Testis (tissue), 3 donors: Measurements from ENCODE around the gene ZNF487. TPM values are rescaled to one million over a fixed set of nuclear protein-coding genes. Genes with fewer than 3 reads are reported as not detected.

Experiments
- DNase-seq: peaks from one replicate; pipeline ENCODE4 v3.0.0-alpha.2; 2019
- H3K27ac ChIP-seq, 2 donors: fragments of 200-600 bp; sonication (generic); one replicate each; pipeline ENCODE4 v1.5.1; 2019
- H3K27me3 ChIP-seq: fragments of 200-600 bp; sonication (generic); one replicate; pipeline ENCODE4 v1.5.1; 2019
- H3K36me3 ChIP-seq: fragments of 200-600 bp; sonication (generic); one replicate; pipeline ENCODE4 v1.5.1; 2017; ENCODE audit warnings: low read depth; ENCODE audit errors: missing control alignments
- H3K4me1 ChIP-seq: fragments of 200-600 bp; sonication (generic); one replicate; pipeline ENCODE4 v1.5.1; 2019
- H3K4me3 ChIP-seq, 2 donors: fragments of 200-600 bp; sonication (generic); one replicate each; pipeline ENCODE4 v1.5.1; 2017 to 2019
- H3K9me3 ChIP-seq: fragments of 200-600 bp; sonication (generic); one replicate; pipeline ENCODE4 v1.5.1; 2017
- POLR2A ChIP-seq: fragments of 450-650 bp; IDR thresholded peaks from one replicate; pipeline ENCODE4 v1.6.1; 2017; ENCODE audit warnings: antibody characterized with exemption, mild to moderate bottlenecking, moderate library complexity
- WGBS, 2 donors: methylation state at CpG; one replicate each; pipeline ENCODE4 v1.1.5; 2018; 5-methylcytosine and 5-hydroxymethylcytosine counted together
- intact Hi-C: fragments of 100-400 bp; cut with DNase I; formaldehyde crosslinking; loops from one replicate; pipeline ENCODE4 v1.15.1; 2023; ENCODE audit warnings: low total_unique reads
- polyA plus RNA-seq: library from polyadenylated mRNA; stranded (reverse); fragments of 350-450 nt; fragmentation: Illumina TruSeq; extraction: RNeasy Lipid Tissue Mini Kit (QIAGEN cat#74804); gene quantifications from one replicate; pipeline ENCODE4 v1.2.3, GENCODE V29; 2014; ENCODE audit warnings: low read depth, low replicate concordance; ENCODE audit not compliant: insufficient read depth
- small RNA-seq, 2 donors: library from RNA; depleted of rRNA; stranded (forward); fragments of <200 nt; gene quantifications; one replicate each; pipeline ENCODE3, GENCODE V24; 2016
- total RNA-seq, 2 donors: library from RNA; depleted of rRNA; stranded (reverse); fragments of >200 nt; gene quantifications; one replicate each; pipeline ENCODE4 v1.2.3, GENCODE V29; 2016
- TF ChIP-seq, protein P1 (sequence below), 3 experiments: fragments of 450-650 bp in 2 of 3; fragments of 200-600 bp in 1 of 3; sonication (generic) in 1 of 3; IDR thresholded peaks; one replicate each; pipeline ENCODE4 v1.5.1; 2016 to 2019; ENCODE audit warnings: antibody characterized with exemption in 3 of 3, mild to moderate bottlenecking in 2 of 3, moderate library complexity in 1 of 3

The ZNF487 gene
- total and polyA plus RNA-seq, 3 donors from 2014 or later, result 22.8 to 46.2 (median 43.1) TPM

DNA sequence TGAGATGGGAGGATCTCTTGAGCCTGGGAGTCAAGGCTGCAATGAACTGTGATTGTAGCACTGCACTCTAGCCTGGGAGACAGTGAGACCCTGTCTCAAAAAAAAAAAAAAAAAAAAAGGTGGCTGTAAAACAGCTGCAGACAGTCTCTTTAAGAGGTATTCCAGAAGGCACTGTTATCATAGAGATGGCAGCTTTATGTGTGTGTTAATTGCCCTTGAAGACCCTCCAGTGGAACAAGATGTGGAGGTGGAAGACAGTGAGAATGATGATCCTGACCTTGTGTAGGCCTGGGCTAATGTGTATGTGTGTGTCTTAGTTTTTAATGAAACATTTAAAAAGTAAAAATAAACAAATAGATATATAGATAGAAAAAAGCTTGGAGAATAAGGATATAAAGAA lies 66.0 kb downstream of the ZNF487 start:
- no peak for TF ChIP-seq POLR2A
- TF ChIP-seq, protein P1, sequence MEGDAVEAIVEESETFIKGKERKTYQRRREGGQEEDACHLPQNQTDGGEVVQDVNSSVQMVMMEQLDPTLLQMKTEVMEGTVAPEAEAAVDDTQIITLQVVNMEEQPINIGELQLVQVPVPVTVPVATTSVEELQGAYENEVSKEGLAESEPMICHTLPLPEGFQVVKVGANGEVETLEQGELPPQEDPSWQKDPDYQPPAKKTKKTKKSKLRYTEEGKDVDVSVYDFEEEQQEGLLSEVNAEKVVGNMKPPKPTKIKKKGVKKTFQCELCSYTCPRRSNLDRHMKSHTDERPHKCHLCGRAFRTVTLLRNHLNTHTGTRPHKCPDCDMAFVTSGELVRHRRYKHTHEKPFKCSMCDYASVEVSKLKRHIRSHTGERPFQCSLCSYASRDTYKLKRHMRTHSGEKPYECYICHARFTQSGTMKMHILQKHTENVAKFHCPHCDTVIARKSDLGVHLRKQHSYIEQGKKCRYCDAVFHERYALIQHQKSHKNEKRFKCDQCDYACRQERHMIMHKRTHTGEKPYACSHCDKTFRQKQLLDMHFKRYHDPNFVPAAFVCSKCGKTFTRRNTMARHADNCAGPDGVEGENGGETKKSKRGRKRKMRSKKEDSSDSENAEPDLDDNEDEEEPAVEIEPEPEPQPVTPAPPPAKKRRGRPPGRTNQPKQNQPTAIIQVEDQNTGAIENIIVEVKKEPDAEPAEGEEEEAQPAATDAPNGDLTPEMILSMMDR (IDR thresholded peaks at IDR 0.05), result no peak
- no peak for DNase-seq
- H3K4me3 ChIP-seq, result no peak overlapping the region
- H3K4me1 ChIP-seq, result no peaks in the 10 kb centered on the region
- no peak overlapping the region for H3K27ac ChIP-seq
- intact Hi-C loops, result no loop called here
- no peaks in the 10 kb centered on the region for H3K9me3 ChIP-seq
- H3K27me3 ChIP-seq, result no peaks in the 10 kb centered on the region
- H3K36me3 ChIP-seq, result no peaks in the 10 kb centered on the region

DNA sequence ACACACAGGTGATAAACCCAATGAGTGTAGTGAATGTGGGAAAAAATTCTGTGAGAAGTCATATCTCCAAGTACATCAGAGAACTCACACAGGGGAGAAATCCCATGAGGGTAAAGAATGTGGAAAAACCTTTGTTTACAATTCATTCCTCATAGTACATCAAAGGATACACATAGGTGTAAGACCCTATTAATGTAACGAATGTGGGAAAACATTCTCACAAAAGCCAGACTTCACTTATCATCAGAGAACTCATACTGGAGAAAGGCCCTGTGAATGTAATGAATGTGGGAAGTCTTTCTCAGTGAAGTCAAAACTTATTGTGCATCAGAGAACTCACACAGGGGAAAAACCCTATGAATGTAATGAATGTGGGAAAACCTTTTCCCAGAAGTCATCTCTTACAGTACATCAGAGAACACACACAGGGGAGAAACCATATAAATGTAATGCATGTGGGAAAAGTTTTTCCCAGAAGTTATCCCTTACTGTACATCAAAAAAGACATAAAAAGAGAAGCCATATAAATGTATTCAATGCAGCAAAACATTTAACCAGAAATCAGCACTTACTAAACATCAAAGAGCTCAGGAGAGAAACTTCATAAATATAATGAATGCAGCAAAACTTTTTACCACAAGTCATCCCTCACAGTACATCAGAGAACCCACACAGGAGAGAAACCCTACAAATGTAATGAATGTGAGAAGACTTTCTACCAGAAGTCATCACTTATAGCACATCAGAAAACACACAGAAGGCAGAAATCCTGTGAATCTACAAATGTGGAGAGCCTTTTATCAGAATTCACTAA lies 87.7 kb downstream of the ZNF487 start:
- Histone ChIP-seq H3K27ac (no peak overlapping the region), H3K36me3 (no peaks in the 10 kb centered on the region), H3K9me3 (no peaks in the 10 kb centered on the region), H3K4me1 (no peaks in the 10 kb centered on the region), H3K27me3 (no peaks in the 10 kb centered on the region), H3K4me3 (no peak overlapping the region)
- 71 to 77% methylated on average over 1 of the region's 1 CpG for WGBS, 2 donors
- intact Hi-C loops, result no loop called here
- TF ChIP-seq, protein P1 (IDR thresholded peaks at IDR 0.05), result no peak
- no peak for TF ChIP-seq POLR2A
- DNase-seq, result no peak

Small RNA genes within 50 kb of the gene (small RNA-seq; reads per million reads assigned to genes)
- gene RNU7-193P, result 0 reads per million in 2 donors
- 0 to 0.28 reads per million in 2 donors for gene SNORD3J

Other genes with a start within 250 kb of the ZNF487 start
- gene RASGEF1A, start 170.0 kb upstream of the ZNF487 start, total RNA-seq, result 10 to 100 TPM; 10.9 to 11.7 TPM
- 7.8 TPM for gene RASGEF1A, start 170.0 kb upstream of the ZNF487 start, polyA plus RNA-seq
- gene FXYD4, start 65.5 kb upstream of the ZNF487 start, total RNA-seq, result 1 to 10 TPM; 1.4 to 1.5 TPM
- gene FXYD4, start 65.5 kb upstream of the ZNF487 start, polyA plus RNA-seq, result 2.6 TPM
- gene HNRNPF, start 27.9 kb upstream of the ZNF487 start, total RNA-seq, result 100 to 1,000 TPM; 120 to 159 TPM
- gene HNRNPF, start 27.9 kb upstream of the ZNF487 start, polyA plus RNA-seq, result 232 TPM
- 10 to 100 TPM in 1 of 2 donors, 1 to 10 TPM in 1; 9.2 to 10.9 TPM for gene ZNF239, start 137.5 kb downstream of the ZNF487 start, total RNA-seq
- gene ZNF239, start 137.5 kb downstream of the ZNF487 start, polyA plus RNA-seq, result 20.8 TPM
- gene ZNF485, start 169.3 kb downstream of the ZNF487 start, total RNA-seq, result 10 to 100 TPM in 1 of 2 donors, 1 to 10 TPM in 1; 8.8 to 10.0 TPM
- gene ZNF485, start 169.3 kb downstream of the ZNF487 start, polyA plus RNA-seq, result 5.8 TPM
- gene ZNF32, start 211.8 kb downstream of the ZNF487 start, total RNA-seq, result 10 to 100 TPM; 18.7 to 22.7 TPM
- gene ZNF32, start 211.8 kb downstream of the ZNF487 start, polyA plus RNA-seq, result 29.8 TPM